GM18867 (cell line): ENCODE results near the gene PPP1R14C.

Experiments
- ATAC-seq: cut with Tn5 transposase; IDR thresholded peaks from one replicate; pipeline ENCODE4 v1.9.1; 2021; ENCODE audit warnings: mild to moderate bottlenecking, moderate library complexity; ENCODE audit not compliant: unreplicated experiment

PPP1R14C gene

DNA sequence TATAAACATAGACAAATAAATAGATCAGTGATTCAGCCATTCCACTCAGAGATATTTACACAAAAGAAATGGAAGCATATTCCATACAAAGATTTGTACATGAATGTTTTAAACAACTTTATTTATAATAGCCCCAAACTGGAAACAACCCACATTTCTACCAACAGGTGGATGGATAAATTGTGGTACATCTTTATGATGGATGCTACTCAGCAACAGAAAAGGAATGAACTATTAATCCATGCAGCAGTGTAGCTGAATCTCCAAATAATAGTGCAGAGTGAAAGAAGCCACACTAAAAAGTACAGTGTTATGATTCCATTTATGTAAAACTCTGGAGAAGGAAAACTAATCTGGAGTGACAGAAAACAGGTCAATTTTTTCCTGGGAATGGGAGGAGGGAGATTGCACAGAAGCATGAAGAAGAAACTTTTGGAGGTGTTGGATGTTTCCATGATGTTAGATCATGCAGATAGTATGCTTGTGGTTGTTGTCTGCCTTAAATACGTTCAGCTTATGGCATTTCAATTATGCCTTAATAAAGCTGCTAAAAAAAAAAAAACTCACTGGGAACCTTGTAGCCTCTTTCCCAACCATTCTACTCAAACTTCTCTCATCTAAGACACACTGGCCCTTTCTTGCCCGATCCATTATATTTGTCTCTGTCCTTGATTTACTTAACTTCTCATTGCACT is 100.9 kb downstream of the PPP1R14C start:
- no peak for ATAC-seq

- no peak for ATAC-seq
Observed at GRCh38 chr6:150245148-150245935, 102.5 kb downstream of the PPP1R14C start.

DNA sequence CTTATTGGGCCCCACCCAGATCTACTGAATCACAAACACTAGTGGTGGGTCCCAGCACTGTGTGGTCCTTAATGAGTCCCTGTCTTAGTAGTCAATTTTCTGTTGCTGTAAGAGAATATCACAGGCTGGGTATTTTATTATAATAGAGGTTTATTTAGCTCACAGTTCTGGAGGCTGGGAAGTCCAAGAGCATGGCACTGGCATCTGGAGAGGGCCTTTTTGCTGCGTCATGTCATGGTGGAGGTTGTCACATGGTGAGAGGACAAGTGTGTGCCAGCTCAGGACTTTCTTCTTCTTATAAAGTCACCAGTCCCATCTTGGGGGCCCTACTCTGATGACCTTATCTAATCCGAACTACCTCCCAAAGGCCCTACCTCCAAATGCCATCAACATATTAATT is 105.0 kb downstream of the PPP1R14C start:
- ATAC-seq: no peak

- no peak for ATAC-seq
Observed at GRCh38 chr6:150248300-150248699, 105.5 kb downstream of the PPP1R14C start.

DNA sequence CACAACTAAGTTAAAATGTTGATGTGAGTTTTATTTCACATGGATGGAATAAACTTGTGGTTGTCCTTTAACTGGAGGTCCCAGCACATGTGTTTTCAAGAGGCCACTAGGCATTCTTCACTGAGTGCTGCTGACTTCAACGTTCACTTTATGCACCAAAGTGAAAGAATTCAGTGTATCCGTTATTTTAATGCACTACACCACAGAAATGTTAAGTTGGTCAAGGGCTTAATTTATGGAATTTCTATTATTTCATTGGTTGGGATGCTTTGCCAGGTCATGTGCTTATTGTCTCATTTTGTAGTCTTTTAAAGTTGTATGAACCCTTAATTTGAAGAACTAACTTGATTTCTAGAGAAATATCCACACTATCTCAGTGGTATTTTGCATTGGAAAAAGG is 106.4 kb downstream of the PPP1R14C start:
- ATAC-seq: no peak

DNA sequence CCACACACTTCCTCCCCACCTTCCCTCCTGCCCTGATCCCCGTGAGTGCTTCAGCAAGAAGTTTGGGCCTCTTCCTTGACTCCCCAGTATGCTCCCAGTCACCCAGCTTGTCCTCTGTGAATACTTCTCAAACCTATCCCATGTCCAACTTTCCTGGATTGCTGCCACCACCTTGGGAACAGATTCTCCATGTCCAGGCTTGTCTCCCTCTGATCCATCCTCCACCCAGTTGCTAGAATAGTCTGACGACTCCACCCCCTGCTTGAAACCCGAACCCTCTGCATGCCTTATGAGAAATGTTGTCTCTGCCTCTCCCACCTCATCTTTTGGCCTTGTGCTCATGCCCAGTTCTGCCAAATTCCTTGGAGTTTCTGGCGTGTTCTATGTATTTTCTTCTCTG is 108.0 kb downstream of the PPP1R14C start:
- ATAC-seq: no peak

- no peak for ATAC-seq
Observed at GRCh38 chr6:150251566-150252186, 108.8 kb downstream of the PPP1R14C start.

DNA sequence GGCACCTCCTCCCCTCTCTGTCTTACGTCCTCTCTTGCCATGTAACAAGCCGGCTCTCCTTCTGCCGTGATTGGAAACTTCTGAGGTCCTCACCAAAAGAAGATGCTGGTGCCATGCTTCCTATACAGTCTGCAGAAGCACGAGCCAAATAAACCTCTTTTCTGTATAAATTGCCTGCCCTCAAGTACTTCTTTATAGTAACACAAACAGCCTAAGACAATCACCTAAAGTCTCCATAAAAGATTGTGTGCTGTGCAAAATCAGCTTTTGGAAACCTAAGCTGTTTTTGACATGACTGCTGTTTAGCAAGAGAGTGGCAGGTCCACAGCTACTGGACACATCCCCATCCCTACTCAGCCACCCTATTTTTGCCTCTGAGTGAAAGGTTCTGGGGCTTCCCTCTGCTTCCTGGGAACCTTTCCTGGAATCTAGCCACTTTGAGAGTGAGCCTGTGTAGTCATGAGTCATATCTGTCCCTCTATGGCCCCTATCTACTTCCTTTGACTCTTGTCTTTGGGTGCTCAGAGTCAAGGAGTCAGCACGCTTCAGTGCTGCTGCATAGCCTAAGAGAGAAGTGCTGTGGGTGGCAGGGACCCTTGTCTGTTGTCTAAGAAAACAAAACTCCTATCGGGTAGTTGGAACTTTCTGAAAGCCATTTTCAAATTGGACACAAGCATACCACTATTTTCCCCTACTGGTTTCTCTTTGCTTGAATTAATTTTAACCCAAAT is 110.0 kb downstream of the PPP1R14C start:
- ATAC-seq: no peak

DNA sequence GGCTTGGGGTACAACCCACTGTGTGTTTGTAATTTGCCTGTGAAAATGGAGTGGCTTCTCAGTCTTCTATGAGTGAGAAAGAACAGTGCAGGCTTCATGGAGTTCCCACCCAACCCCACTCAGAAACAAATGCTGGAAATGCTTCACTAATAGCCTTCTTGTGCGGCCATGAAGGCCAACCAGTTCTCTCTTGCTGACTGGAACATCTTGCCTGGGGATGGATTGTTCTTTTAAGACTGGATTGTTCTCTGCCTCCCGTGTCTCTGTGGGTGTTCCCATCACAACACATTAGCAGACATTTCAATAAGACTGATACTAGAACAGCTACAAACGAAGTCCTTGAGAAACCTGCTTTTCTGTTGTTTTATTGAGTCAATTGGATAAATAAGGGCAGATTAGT is 110.6 kb downstream of the PPP1R14C start:
- no peak for ATAC-seq

DNA sequence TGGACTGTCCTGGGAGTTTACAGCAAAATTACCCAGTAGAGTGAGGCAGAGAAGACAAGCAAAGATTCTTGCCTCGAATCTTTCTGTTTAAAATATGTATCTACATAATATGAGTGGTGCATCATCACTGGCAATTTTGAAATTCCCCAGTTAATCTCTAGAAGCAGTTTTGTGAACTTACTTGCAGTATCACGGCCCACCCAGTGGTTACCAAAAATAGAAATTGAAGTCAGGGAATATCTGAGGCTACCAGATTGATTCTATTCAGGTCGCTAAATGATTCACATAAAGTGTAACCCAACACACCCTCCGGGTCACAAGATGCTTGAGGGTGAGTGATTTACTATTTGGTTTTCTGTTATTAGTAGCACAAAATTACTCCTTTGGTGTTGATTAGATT is 111.9 kb downstream of the PPP1R14C start:
- no peak for ATAC-seq

DNA sequence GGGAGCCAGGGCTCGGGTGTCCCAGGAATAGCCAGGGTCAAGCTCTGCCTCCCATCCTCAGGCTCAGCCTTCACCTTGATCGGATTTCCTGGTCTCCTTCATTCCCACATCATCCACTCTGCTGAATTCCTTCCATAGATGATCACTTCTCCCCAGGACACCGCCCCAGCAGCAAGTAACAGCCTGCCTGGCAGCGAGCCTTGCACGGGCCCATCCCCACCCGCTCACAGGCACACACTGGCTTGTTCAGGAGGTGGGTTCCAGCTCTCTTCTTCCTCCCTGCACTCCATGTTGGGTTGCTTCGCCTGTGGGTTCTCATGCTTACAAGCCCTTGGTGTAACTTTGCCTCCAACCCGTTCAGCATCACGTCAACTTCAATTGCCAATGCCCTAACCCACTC is 113.0 kb downstream of the PPP1R14C start:
- ATAC-seq: no peak

- no peak for ATAC-seq
Observed at GRCh38 chr6:150256618-150257272, 113.9 kb downstream of the PPP1R14C start.

GRCh38 chr6:150258381-150258780 is 115.5 kb downstream of the PPP1R14C start:
- ATAC-seq: no peak

- ATAC-seq: no peak
Observed at GRCh38 chr6:150260931-150261330, 118.1 kb downstream of the PPP1R14C start.

DNA sequence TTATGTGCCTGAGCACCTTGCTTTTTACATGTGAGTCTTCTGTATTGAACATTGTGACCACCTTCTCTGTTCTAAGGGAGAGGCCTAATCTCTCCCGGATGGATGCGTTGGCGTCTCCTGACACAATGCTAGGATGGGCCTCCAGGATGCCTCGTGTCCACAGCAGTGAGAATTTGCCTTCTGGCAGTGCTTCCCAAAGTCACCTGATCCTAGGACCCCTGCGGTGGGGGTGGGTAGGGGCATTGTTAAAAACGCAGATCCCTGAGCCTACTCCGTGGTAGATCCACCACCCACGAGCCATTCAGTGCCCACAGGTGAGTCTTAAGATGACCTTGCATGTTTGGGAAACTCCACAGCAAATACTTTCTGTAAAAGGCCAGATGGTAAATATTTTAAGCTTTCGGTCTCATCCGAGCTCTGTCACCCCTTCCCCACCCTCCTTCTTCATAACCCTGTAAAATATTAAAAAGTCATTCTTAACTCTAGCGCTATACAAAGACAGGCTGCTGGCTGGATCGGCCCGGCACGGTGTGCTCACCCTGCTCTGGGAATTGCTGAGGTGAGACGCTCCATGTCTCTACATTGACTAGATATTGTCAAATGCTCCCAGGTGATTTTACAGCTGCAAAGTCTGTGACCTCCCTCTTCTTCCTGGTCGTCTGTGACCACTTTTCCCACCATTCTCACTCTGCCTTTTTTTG is 119.3 kb downstream of the PPP1R14C start:
- no peak for ATAC-seq

DNA sequence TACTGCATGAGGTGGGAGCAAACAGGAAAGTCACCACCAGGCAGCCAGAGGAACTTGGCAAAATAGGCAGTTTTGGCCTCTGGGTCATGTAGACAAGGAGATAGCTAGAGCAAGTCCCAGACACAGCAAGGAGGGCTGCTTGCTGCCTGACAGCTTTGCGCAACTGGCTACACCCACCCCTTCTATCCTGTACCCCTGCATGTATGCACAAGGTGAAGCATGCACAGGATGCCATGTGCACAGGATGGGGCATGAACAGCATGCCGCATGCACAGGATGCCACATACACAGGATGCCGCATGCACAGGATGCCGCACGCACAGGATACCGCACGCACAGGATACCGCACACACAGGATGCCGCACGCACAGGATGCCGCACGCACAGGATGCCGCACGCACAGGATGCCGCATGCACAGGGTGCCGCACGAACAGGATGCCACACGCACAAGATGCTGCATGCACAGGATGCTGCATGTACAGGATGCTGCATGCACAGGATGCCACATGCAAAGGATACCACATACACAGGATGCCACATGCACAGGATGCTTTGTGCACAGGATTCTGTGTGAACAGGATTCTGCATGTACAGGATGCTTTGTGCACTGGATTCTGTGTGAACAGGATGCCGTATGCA is 121.0 kb downstream of the PPP1R14C start:
- ATAC-seq: no peak

GRCh38 chr6:150266309-150266708 is 123.5 kb downstream of the PPP1R14C start:
- no peak for ATAC-seq

DNA sequence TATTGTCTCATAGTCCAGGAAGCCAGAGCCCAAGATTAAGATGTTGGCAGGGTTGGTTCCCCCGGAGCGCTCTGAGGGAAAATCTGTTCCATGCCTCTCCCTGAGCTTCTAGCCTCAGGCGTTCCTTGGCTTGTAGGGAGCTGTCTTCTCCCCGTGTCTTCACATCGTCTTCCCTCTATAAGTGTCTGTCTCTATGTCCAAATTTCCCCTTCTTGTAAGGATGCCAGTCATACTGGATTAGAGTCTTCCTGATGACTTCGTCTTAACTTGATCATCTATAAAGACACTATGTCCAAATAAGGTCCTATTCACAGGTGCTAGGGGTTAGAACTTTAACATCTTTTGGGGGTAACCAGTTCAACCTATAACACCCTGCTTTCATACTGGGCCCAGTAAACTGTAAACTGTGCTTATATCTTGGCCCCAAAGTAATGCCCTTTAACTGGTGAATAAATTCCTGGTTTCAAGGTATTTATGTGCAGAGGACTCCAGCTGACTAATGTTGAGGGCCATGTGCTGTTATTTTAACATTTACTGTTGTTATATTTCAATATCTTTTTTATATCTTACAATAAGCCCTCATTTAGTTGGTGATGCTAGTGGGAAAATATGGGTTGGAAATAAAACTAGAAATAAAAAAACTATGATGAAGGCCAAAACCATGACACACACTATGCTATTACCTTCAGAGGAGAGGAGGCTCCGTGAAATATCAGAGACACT is 124.3 kb downstream of the PPP1R14C start:
- no peak for ATAC-seq
